Cardiac muscle cell (in vitro differentiated cells and primary cell): ENCODE measurements around the gene CBARP. TPM values are rescaled to one million over a fixed set of nuclear protein-coding genes. Genes with fewer than 3 reads are reported as not detected.
"Not testable (repeated sequence)": the region's sequence is repeated elsewhere in the genome, so short reads cannot be mapped to it uniquely, and the experiment has no call there.

Source experiments
- DNase-seq, 2 donors: peaks; one replicate each; pipeline versions ENCODE4 v3.0.0 to v3.0.0-alpha.2; 2010 to 2017; ENCODE audit warnings: low read depth in 1 of 2, low spot score in 1 of 2
- H3K27ac ChIP-seq: fragments of 200-600 bp; sonication (generic); 2 replicates; pipeline ENCODE4 v1.5.1; 2016
- H3K27me3 ChIP-seq: fragments of 200-600 bp; sonication (generic); 2 replicates; pipeline ENCODE4 v1.6.0; 2016; ENCODE audit warnings: control low read depth
- H3K36me3 ChIP-seq: fragments of 200-600 bp; sonication (generic); 2 replicates; pipeline ENCODE4 v1.5.1; 2016; ENCODE audit warnings: control low read depth
- H3K4me1 ChIP-seq: fragments of 200-600 bp; sonication (generic); 2 replicates; pipeline ENCODE4 v1.8.1; 2017; ENCODE audit warnings: low read depth, mild to moderate bottlenecking, mixed run types
- H3K4me3 ChIP-seq: fragments of 200-600 bp; sonication (generic); 2 replicates; pipeline ENCODE4 v1.5.1; 2016; ENCODE audit warnings: mild to moderate bottlenecking
- H3K9me3 ChIP-seq: fragments of 200-600 bp; sonication (generic); 2 replicates; pipeline ENCODE4 v1.5.1; 2017; ENCODE audit warnings: low read depth, mild to moderate bottlenecking, control low read depth
- polyA plus RNA-seq: library from polyadenylated mRNA; unstranded; fragments of >200 nt; fragmentation: Nextera tagmentation; extraction: Ambion mirVana; gene quantifications from 2 replicates; pipeline ENCODE4 v1.2.1, GENCODE V29; 2016
- total RNA-seq: library from RNA; depleted of rRNA; stranded (reverse); fragments of >200 nt; gene quantifications from 2 replicates; pipeline ENCODE4 v1.2.3, GENCODE V29; 2016
- TF ChIP-seq, protein P1 (sequence below): IDR thresholded peaks from 2 replicates; pipeline ENCODE4 v1.5.1; 2012; ENCODE audit warnings: low read depth, mild to moderate bottlenecking, low read length

CBARP gene
- total and polyA plus RNA-seq, 2 experiments from 2014 or later = 22.1 to 29.1 TPM

DNA sequence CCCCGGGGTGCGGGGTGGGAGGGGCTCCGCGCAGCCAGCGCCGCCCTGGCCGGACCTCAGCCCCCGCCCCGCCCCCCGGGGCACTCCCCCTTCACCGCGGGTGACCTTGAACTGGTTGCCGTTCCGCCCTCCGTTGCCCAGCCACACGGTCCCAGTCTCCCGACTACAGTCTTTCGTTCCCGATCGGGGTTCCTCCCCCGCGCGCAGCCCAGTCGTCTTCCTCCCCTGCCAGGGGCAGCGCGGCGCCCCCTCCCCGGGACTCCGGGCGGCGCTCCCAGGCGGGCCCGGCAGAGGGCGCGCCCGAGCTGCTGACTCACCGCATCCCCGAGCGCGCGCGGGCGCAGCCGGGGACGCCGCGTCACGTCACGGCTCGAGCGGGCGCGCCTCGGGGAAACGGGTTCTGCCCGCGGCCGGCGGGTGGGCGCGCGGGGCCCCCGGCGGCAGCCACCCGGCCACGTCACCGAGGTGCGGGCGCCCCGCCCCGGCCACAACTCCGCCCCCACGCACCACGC, 11.0 kb upstream of the CBARP start:
- DNase-seq = peak; percentile 86 to 87
- Histone ChIP-seq H3K4me1 (peaks cover 19% of the 10 kb centered on the region), H3K27me3 (no peaks in the 10 kb centered on the region), H3K4me3 (peak overlapping the region; percentile 92), H3K36me3 (peaks cover 5% of the 10 kb centered on the region), H3K9me3 (no peaks in the 10 kb centered on the region), H3K27ac (peak overlapping the region; percentile 97)
- TF ChIP-seq, protein P1, sequence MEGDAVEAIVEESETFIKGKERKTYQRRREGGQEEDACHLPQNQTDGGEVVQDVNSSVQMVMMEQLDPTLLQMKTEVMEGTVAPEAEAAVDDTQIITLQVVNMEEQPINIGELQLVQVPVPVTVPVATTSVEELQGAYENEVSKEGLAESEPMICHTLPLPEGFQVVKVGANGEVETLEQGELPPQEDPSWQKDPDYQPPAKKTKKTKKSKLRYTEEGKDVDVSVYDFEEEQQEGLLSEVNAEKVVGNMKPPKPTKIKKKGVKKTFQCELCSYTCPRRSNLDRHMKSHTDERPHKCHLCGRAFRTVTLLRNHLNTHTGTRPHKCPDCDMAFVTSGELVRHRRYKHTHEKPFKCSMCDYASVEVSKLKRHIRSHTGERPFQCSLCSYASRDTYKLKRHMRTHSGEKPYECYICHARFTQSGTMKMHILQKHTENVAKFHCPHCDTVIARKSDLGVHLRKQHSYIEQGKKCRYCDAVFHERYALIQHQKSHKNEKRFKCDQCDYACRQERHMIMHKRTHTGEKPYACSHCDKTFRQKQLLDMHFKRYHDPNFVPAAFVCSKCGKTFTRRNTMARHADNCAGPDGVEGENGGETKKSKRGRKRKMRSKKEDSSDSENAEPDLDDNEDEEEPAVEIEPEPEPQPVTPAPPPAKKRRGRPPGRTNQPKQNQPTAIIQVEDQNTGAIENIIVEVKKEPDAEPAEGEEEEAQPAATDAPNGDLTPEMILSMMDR = peak; percentile 66

DNA sequence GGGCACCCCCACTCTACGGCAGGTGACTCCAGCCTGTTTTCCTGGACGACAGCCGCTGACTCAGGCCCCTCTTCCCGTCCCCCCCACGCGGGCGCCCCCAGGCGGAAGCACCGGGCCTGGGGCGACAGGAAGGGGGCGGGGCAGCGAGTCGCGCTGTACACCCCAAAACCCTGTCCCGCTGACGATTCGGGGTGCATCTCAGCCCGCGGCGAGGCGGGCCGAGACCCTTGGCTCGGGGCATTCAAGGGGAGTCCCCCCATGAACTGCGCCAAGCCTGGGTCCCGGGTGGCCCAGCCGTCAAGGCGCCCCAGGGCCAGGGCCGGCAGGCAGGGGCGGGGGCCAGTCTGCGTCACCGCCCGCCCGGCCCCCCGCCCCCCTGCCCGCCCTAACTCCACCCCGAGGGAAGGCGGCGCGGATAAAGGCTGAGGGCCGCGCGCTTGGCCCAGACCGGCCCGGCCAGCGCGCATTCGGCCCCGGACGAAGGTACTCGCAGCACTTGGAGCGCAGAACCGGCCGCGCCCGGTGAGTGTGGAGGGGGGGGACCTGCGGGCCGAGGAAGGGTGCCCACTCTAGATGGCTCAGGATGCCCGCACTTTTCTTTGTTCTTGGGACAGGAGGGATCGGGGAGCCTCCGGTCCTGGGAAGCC, 10.5 kb upstream of the CBARP start, which contains the start of gene MIDN:
Gene MIDN (plus strand): TSS at position 445 of the 647 bp plus-strand sequence. CDS start 1,714 bp downstream, outside the sequence.
- H3K4me1 ChIP-seq = peaks cover 19% of the 10 kb centered on the region
- H3K9me3 ChIP-seq = no peaks in the 10 kb centered on the region
- H3K36me3 ChIP-seq = no peaks in the 10 kb centered on the region
- DNase-seq = peak; percentile 88 to 93
- H3K27me3 ChIP-seq = no peaks in the 10 kb centered on the region
- peak within 1 kb of the TSS; percentile 97 for H3K27ac ChIP-seq
- peak within 1 kb of the TSS; percentile 92 for H3K4me3 ChIP-seq
- TF ChIP-seq, protein P1 = peak; percentile 32

DNA sequence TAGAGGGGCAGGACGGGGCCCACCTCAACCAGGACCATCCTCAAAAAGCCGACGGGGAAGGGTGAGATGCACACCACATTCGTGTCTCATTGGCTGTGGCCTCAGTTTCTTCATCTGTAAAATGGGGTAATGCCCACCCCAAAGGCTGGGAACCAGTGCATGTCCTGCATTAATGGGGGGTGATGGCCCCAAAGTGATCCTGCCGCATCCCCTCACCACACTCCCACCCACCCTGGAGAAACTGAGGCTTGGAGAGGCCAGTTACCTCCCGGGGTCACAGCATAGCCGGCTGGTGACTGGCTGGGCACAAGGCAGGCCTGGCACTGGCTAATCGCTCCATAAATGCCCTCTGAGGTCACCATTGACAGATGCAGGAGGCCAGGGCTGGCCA, 9.9 kb upstream of the CBARP start:
- peaks cover 16% of the 10 kb centered on the region for H3K4me1 ChIP-seq
- H3K36me3 ChIP-seq = no peaks in the 10 kb centered on the region
- H3K4me3 ChIP-seq = peak overlapping the region; percentile 92
- no peaks in the 10 kb centered on the region for H3K27me3 ChIP-seq
- DNase-seq = no peak
- H3K9me3 ChIP-seq = no peaks in the 10 kb centered on the region
- TF ChIP-seq, protein P1 = no peak
- H3K27ac ChIP-seq = peak overlapping the region; percentile 97

DNA sequence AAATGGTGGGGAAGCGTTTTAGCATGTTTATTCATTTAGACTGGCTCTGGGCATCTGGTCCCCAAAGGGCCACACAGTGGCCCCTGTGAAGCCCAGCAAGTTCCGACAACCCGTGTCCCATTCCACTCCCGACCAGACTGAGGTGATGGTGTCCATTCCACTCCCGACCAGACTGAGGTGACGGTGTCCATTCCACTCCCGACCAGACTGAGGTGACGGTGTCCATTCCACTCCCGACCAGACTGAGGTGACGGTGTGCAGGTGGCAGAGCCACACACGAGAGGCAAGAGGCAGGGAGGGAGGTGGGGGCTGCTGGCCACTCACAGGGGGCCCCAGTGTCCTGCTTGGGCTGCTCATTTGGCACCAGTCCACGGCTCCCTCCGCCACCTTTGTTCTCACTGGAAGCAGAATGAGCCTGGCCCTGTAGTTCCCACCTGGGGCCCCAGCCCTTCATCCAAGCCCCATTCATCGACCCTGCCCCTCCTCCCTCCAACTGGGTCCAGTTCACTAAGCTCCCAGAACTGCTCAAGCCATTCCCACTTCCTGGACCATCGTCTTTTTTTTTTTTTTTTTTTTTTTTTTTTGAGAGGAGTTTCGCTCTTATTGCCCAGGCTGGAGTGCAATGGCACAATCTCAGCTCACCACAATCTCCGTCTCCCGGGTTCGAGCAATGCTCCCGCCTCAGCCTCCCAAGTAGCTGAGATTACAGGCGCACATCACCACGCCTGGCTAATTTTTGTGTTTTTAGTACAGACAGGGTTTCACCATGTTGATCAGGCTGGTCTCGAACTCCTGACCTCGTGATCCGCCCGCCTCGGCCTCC, 8.7 kb upstream of the CBARP start:
- not testable (repeated sequence) for H3K27me3 ChIP-seq, H3K4me1 ChIP-seq, H3K9me3 ChIP-seq, DNase-seq, H3K36me3 ChIP-seq, H3K4me3 ChIP-seq
- peak overlapping the region; percentile 81 for H3K27ac ChIP-seq

DNA sequence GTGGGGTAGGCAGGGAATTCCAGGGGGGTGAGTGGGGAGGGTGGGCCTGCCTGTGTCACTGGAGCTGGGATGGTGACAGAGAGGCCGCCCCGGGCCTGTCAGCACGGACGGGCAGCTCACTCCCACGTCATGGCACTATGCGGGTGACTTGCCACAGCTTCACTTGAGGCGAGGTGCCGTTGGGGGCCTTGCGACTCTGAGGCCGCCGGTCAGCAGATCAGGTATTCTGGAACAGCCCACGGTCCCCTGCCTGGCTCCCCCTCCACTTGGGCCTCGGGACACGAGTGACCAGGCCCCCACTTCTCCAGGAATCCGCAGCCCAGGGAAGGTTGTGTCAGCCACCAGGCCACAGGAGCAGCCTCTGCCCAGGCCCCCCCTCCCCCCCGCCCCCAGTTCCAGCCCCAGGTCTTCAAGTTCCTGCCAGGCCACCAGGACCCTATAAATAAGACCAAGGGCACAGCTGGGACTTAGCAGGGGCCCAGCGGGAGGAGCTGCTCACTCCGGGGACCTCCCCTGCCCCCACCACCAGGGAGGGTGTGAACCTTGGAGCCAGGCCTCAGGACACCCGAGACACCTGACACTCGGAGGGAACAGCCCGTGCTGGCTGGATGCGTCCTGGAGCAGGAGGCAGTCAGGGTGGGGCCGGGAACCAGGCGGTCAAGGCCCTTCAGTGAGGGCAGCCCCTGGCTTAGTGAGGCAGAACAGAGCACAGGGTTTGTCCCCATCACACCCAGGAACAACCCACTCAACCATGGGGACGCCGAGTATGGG, 7.9 kb upstream of the CBARP start:
- TF ChIP-seq, protein P1 = no peak
- H3K27me3 ChIP-seq = no peaks in the 10 kb centered on the region
- no peaks in the 10 kb centered on the region for H3K36me3 ChIP-seq
- peaks cover 8% of the 10 kb centered on the region for H3K4me1 ChIP-seq
- peak in 1 of 2 donors; percentile 59 for DNase-seq
- peak overlapping the region; percentile 81 for H3K27ac ChIP-seq
- no peaks in the 10 kb centered on the region for H3K9me3 ChIP-seq
- no peak overlapping the region for H3K4me3 ChIP-seq
